Daoy (cell line): Measurements from ENCODE around the gene TRPV4. TPM values are rescaled to one million over a fixed set of nuclear protein-coding genes. Genes with fewer than 3 reads are reported as not detected.
"Not testable (repeated sequence)": the region's sequence is repeated elsewhere in the genome, so short reads cannot be mapped to it uniquely, and the experiment has no call there.

ENCODE experiments used
- DNase-seq: peaks from one replicate; pipeline ENCODE4 v3.0.0-alpha.2; 2015; ENCODE audit warnings: low read depth
- total RNA-seq: library from RNA; depleted of rRNA; stranded (reverse); fragments of >200 nt; shearing (Covaris generic); gene quantifications from 2 replicates; pipeline ENCODE4 v1.2.3, GENCODE V29; 2014; rRNA removed

The TRPV4 gene
- 0.51 and 0.65 TPM in 2 replicates for total RNA-seq

DNA sequence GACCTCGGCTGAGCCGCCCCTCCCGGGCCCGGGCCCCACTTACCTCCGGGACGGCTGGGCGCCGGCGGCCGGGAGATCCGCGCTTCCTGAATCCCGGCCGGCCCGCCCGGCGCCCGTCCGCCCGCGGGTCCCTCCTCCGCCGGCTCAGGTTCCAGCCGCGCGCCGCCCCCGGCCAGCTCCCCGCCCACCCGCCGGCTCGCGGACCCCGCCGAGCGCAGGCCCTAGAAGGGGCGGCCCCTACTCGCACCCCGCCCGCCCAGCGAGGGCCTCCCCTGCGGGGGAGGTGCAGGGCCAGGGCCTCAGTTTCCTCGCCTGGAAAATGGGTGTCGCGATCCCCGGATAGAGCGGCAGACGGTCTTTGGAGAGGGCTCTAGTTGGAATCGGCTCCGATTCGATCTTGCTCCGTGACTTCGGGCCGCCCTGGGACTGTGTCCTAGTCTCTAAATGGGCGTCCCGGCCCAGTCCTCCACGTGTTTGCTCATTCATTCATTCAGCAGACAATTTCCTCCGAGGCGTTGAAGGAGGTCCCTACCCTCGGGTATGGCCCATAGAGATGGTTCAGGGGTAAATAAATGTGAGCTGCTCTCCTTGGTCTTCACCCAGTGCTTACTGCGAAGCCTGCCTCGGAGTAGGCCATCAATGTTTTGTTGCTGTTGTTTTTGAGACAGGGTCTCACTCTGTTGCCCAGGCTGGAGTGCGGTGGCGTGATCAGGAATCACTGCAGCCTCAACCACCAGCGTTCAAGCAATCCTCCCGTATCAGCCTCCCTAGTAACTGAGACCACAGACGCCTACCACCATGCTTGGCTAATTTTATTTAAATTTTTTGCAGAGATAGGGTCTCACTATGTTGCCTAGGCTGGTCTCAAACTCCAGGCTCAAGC, at the start of gene TRPV4:
Gene TRPV4, minus strand, starts transcription at position 92 of the 883 bp plus-strand sequence. CDS start 18,602 bp downstream, outside the sequence.
- DNase-seq: peak; percentile 53

- DNase-seq: peak; percentile 47
These were observed 48.6 kb upstream of the TRPV4 start for GRCh38 chr12:109881752-109882151.

GRCh38 chr12:109880938-109881337, 47.7 kb upstream of the TRPV4 start:
- DNase-seq: no peak

DNA sequence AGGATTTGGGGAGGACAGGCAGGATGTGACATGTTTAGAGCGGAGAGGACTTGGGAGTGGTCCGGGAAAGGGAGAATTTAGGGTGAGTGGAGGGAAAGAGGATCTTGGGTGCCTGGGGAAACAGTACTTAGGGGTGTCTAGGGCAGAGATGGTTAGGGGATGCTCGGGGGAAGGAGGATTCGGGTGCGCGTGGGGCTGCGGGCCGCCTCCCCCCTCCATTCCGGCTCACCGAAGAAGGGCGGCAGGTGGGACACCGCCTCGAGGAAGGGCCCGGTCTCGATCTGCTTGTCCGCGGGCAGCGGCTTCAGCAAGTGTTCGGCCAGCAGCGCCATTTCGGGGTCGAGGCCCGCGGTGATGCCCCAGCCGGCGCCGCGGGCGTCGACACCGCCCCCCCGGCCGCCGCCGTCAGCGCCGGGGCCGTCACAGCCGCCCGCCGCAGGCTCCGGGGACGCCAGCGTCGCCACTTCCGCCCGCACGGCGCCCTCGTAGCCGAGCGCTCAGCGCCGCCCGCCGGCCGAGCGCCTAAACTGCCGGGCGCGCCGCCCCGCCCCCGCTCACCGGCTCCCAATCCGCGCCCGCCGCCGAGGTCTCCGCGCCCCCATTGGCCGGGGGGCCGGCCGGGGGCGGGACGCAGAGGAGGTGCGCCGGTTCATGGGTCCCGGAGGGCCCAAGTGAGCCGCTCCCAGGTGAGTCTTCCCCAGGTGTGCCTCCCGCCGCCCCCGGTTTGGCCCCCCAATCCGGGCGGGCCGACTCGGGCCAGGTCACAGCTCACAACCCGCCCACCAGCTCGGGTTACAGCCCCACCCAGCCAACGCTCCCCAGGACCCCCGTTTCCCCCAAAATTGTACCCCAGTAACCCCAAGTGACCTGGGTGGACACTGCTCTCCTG, 47.1 kb upstream of the TRPV4 start, which contains the start of gene GLTP:
Gene GLTP, minus strand, starts transcription at position 499 of the 889 bp plus-strand sequence. Its CDS starts 167 bp downstream, at position 332.
- DNase-seq: peak; percentile 94

DNA sequence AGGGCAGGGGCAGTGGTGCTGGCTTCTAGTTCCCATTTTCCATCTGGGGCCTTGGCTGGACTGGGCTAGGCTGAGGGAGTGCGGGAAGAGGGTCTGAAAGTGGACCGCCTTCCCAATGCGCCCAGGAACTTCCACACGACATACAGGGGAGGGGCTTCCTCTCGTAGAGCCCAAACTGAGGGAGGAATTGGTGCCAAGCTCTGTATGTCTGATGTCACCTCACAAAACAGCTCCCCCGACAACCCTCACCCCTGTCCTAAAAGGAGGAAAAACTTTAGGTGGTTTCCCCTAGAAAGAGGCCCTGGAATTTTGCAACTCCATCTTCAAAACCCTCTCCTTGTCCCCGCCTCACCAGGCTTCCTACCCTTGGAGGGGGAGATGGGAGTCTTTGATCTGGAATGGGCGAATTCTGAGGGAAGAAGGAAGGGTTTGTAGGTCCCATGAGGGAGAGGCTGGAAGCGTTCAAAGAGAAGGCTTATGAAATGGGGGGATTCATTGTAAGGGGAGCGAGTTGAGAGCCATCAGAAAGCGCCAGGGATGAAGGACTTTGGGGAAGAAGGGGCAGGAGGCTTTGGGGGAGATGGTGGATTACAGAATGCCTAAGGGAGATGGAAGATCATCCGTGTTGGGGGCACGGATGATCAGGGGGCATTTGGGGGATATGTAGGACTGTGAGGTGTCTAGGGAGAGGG, 46.3 kb upstream of the TRPV4 start:
- no peak for DNase-seq

DNA sequence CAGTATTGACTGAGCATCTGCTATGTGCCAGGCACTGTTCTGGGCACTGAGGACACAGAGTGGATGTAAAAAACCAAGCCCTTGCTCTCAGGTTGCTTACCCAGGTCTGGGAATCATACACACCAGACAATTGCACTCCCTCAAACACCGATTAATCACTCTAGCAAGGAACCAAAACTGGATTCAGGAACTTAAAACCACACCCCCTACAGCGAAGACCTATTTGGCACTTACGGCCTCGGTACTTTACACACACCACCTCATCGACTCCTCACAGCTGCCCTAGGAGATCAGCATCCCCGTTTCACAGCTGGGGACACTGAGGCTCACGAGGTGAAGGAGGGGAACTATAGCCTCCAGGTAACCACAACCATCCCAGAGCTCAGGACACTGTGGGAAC, 45.6 kb upstream of the TRPV4 start:
- DNase-seq: no peak

DNA sequence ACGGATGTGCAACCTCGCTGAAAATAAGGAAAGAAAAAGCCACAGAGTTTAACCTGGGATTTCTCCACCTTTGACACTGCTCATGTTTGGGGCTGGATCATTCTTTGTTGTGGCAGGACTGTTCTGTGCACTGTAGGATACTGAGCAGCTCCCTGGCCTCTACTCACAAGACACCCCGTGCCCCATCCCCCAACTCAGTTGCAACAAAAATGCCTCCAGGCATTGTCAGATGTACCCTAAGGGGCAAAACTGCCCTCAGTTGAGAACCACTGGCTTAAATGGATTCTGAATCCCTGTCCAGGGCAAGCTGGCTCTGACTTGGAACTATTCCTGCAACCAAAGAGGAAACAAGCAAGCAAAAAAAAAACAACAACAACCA, 45.0 kb upstream of the TRPV4 start:
- no peak for DNase-seq

DNA sequence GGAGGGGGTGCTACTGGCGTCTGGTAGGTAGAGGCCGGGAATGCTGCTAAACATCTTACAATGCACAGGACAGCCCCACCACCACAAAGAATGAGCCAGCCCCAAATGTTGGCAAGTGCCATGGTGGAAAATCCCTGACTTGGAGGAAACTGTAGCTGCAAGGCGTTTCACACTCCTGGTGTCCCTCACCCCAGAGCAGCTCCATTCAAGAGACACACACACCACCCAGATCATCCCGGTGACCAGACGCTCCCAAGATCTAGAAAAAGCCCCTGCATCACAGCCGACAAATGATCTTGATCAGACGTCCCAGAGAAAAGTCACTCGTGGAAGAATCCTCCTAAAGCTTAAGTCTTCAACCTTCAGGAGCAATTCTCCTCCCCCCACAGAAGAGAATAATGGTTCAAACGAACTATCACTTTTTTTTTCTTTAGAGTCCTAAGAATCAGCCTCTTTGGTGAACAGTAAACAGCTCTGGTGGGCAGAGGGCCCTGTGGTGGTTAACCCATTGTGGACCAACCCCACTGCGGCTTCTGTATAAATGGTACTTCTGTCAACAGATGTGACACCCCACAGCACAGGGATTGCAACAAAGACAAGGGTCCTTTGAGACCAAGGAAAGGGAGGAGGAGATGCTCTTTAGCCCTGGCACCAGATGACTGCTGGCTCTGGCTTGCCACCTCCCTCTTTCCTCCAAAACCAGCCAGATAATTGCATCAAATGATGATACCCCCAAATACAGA, 44.5 kb upstream of the TRPV4 start:
- DNase-seq: no peak

DNA sequence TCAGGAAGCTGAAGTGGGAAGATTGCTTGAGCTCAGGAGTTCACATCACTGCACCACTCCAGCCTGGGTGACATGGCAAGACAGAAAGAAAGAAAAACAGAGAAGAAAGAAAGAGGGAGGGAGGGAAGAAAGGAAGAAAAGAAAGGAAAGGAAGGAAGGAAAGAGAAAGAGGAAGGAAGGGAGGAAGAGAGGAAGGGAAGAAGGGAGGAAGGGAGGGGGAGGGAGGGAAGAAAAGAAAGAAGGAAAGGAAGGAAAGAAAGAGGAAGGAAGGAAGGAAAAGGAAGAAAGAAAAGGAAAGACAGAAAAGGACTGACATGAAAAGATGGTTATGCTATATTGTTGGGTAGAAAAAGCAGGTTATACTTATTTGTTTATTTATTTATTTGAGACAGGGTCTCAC, 43.2 kb upstream of the TRPV4 start:
- no peak for DNase-seq

DNA sequence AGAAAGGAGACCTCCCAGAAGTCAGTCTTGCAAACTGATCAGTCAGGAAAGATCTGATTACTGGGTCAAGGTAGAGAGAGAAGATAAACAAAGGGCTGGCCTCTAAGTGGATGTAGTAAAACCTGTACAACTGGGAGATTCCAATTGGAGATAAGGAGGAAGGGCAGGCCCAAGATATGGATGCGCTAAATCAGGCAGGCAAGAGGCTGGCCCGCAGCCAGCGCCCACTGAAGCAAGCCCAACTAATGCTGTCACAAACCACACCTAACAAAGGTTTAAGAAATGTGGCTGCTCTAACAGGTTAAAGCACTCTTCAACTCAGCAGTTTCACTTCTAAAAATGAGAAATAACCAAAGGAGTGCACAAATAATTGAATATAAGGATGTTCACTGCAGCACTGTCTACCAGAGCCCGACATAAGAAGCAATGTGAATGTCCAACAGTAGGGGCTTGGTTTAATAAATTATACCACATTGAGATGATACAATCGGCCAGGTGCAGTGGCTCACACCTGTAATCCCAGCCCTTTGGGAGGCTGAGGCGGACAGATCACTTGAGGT, 42.5 kb upstream of the TRPV4 start:
- no peak for DNase-seq

GRCh38 chr12:109873653-109874052, 40.5 kb upstream of the TRPV4 start:
- DNase-seq: no peak

DNA sequence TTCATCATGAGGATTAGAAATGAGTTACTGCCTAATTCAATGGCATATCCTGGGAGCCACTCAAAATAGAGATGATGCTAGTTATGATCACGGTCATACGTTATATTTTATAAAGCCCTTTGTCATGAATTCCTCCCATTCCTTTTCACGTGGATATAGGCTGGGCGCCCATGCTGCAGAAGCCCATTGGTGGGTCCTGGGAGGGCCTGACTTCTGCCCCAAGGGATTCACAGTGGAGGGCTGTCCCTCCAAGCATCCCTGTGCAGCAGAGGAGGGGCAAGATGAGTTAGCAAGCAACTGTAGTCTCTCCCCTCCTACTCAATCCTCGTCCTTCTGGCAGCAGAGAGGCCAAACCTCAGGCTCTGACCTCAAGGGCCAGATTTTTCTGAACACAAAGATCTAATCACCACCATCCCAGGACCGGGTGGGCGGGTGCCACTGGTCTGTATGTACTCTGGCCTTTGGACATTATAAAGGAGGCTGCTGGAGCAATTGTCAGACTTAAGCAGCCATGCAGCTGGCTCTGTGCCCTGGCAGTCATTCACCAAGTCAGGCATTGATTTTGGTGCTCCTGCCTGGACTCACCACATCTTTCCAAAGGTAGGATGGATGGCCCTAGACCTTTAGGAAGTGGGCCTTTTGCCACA, 38.6 kb upstream of the TRPV4 start:
- DNase-seq: no peak

GRCh38 chr12:109870648-109871047, 37.5 kb upstream of the TRPV4 start:
- no peak for DNase-seq

DNA sequence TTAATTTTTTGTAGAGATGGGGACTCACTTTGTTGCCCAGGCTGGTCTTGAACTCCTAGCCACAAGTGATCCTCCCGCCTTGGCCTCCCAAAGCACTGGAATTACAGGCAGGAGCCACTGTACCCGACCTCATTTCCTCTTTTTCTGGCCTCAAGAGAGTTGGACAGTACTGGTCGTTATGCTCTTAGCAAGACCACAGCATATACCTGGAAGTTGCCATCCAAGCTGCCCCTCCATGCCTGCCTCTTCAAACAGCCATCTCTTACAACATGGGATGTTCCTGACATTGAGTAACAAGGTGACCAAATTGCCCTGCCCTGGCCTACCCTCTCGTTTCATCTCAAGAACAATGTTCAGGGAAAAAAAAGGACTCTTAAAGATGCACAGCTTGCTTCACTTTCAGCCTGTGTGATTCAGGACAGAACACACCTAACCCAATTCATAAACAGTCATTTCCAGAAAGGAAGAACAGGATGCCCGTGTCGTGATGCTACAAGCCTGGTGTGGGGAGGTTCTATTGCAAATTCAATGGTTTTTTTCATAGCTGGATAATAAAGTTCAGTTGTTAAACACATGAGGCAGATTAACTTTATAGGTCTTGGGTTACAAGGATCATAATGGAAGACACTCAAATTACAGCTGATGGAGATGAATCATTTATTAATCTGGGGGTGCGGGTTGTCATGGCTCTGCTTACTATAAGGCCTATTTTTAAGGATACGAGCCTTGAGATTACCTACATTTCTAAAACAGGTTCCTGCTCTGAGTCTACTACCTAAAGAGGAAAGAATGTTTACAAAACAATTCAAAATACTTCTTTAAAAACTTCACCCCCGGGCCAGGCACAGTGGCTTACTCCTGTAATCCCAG, 35.2 kb upstream of the TRPV4 start:
- DNase-seq: no peak

GRCh38 chr12:109864916-109865315, 31.7 kb upstream of the TRPV4 start:
- DNase-seq: no peak

- no peak for DNase-seq
These were observed 30.9 kb upstream of the TRPV4 start for GRCh38 chr12:109863847-109864712.

DNA sequence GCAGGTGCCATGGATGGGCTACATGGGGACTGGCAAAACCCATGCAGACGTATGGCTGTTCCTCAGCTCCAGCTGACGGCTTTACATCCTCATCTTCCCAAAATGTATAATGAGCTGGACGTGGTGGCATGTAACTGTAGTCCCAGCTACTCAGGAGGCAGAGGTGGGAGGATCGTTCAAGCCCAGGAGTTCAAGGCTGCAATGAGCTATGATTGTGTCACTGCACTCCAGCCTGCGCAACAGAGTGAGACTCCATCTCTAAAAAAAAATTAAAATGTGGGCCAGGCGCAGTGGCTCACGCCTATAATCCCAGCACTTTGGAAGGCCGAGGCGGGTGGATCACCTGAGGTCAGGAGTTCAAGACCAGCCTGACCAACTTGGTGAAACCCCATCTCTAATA, 29.3 kb upstream of the TRPV4 start:
- DNase-seq: not testable (repeated sequence)

- no peak for DNase-seq
These were observed 28.6 kb upstream of the TRPV4 start for GRCh38 chr12:109861689-109862314.
